GM12878 (cell line): ENCODE results near the gene ABCC2. TPM values are rescaled to one million over a fixed set of nuclear protein-coding genes. Genes with fewer than 3 reads are reported as not detected.
A peak's percentile ranks its signal among the peaks of the same experiment; 100 is the strongest.

Experiments used
- ATAC-seq: fragments of 200-7000 bp; cut with Tn5 transposase; 3 replicates; pipeline ENCODE4 v1.9.1; 2020; ENCODE audit warnings: mild to moderate bottlenecking, moderate library complexity
- BruUV-seq: library from RNA; stranded (reverse); fragments of 400-500 nt; replicated peaks from 2 replicates; lab custom pipeline; 2021; lab: Mats Ljungman, UMichigan
- CTCF ChIA-PET: fragments of 300-600 bp; sonication (Branson Sonifier 250); formaldehyde crosslinking; extraction: SDS; loops from one replicate; lab custom pipeline; 2021; ENCODE audit warnings: inconsistent platforms; lab: Yijun Ruan, JAX
- POLR2A ChIA-PET: fragments of 350-600 bp; formaldehyde crosslinking; extraction: SDS; loops from one replicate; lab custom pipeline; 2021; ENCODE audit warnings: inconsistent platforms; lab: Charles Lee
- RAD21 ChIA-PET: fragments of 300-600 bp; sonication (Branson Sonifier 250); formaldehyde crosslinking; loops from one replicate; lab custom pipeline; 2023; ENCODE audit warnings: antibody characterized with exemption; ENCODE audit not compliant: unreplicated experiment; lab: Charles Lee
- SMC1A ChIA-PET: fragments of 300-600 bp; sonication (Branson Sonifier 250); formaldehyde crosslinking; loops from one replicate; lab custom pipeline; 2023; ENCODE audit not compliant: unreplicated experiment, uncharacterized antibody; lab: Charles Lee
- DNase-seq: peaks from one replicate; pipeline ENCODE4 v3.0.0-alpha.2; 2011; ENCODE audit warnings: low read depth, low spot score
- FAIRE-seq: peaks from 3 replicates; lab custom pipeline; 2011; peaks lifted over from hg19 to GRCh38; lab: Jason Lieb, UNC
- H2AFZ ChIP-seq: 2 replicates; pipeline ENCODE4 v1.6.0; 2011; ENCODE audit warnings: low read depth, low read length, control low read depth; ENCODE audit not compliant: control insufficient read depth
- H3K27ac ChIP-seq: 2 replicates; pipeline ENCODE4 v1.5.1; 2011; ENCODE audit warnings: control low read depth; ENCODE audit not compliant: control insufficient read depth, insufficient read depth
- H3K27me3 ChIP-seq, 2 experiments: replicated peaks in 1 of 2; 2 replicates each; pipeline versions ENCODE4 v1.6.0 to v1.6.1; 2011; ENCODE audit warnings: low read length in 1 of 2; ENCODE audit not compliant: control insufficient read depth in 2 of 2, insufficient read depth in 2 of 2
- H3K36me3 ChIP-seq, 2 experiments: 2 replicates each; pipeline ENCODE4 v1.5.1; 2011; ENCODE audit warnings: low read length in 1 of 2; ENCODE audit not compliant: control insufficient read depth in 2 of 2, insufficient read depth in 2 of 2
- H3K4me1 ChIP-seq: 2 replicates; pipeline ENCODE4 v1.6.1; 2011; ENCODE audit warnings: mild to moderate bottlenecking, low read length, moderate library complexity, mixed read lengths; ENCODE audit not compliant: control insufficient read depth, insufficient read depth
- H3K4me2 ChIP-seq: 2 replicates; pipeline ENCODE4 v1.6.0; 2011; ENCODE audit warnings: control low read depth; ENCODE audit not compliant: control insufficient read depth, insufficient read depth
- H3K4me3 ChIP-seq: fragments of 200-600 bp; sonication (generic); 2 replicates; pipeline ENCODE4 v1.5.1; 2016
- H3K79me2 ChIP-seq: 2 replicates; pipeline ENCODE4 v1.6.0; 2011; ENCODE audit warnings: low read length; ENCODE audit not compliant: control insufficient read depth, insufficient read depth
- H3K9ac ChIP-seq: 2 replicates; pipeline ENCODE4 v1.8.0; 2011; ENCODE audit warnings: low read length, control low read depth, mixed read lengths; ENCODE audit not compliant: control insufficient read depth, insufficient read depth
- H3K9me3 ChIP-seq: replicated peaks from 3 replicates; pipeline ENCODE4 v1.5.1; 2011; ENCODE audit warnings: mild to moderate bottlenecking, low read length; ENCODE audit not compliant: control insufficient read depth, insufficient read depth
- H4K20me1 ChIP-seq: 2 replicates; pipeline ENCODE4 v1.6.0; 2011; ENCODE audit not compliant: control insufficient read depth, insufficient read depth
- CHD2 ChIP-seq: IDR thresholded peaks from 2 replicates; pipeline ENCODE4 v1.6.1; 2011; ENCODE audit warnings: low read depth, low read length, improper control_type of control experiment, borderline replicate concordance
- NR2C2 ChIP-seq: IDR thresholded peaks from 2 replicates; pipeline ENCODE4 v1.6.1; 2011; ENCODE audit warnings: borderline replicate concordance, low read depth; ENCODE audit not compliant: control insufficient read depth, insufficient read length
- RBBP5 ChIP-seq: fragments of 200-600 bp; sonication (generic); conservative IDR thresholded peaks from 2 replicates; pipeline ENCODE4 v1.6.1; 2016
- SMC3 ChIP-seq: IDR thresholded peaks from 2 replicates; pipeline ENCODE4 v1.6.1; 2011; ENCODE audit warnings: low read length, improper control_type of control experiment, borderline replicate concordance
- SPI1 ChIP-seq: IDR thresholded peaks from 2 replicates; pipeline ENCODE4 v1.6.1; 2011; ENCODE audit warnings: low read depth, mild to moderate bottlenecking, low read length, moderate library complexity, borderline replicate concordance; ENCODE audit not compliant: insufficient read depth
- SREBF2 ChIP-seq: IDR thresholded peaks from 2 replicates; pipeline ENCODE4 v1.6.1; 2012; ENCODE audit warnings: mild to moderate bottlenecking, low read length
- TCF7 ChIP-seq: IDR thresholded peaks from 2 replicates; pipeline ENCODE4 v1.6.1; 2014; ENCODE audit warnings: antibody characterized with exemption, borderline replicate concordance
- WGBS: methylation state at CpG from one replicate; pipeline ENCODE4 v1.1.6; 2016; ENCODE audit warnings: low lambda C conversion rate; ENCODE audit not compliant: insufficient replicate concordance, insufficient coverage; ENCODE audit errors: missing lambda C conversion rate; 5-methylcytosine and 5-hydroxymethylcytosine counted together
- in situ Hi-C: fragments of 300-500 bp; cut with MboI; formaldehyde crosslinking; loops from 9 replicates; pipeline ENCODE4 v1.14.3; 2018; ENCODE audit warnings: mixed read lengths
- intact Hi-C: fragments of 100-400 bp; cut with micrococcal nuclease; formaldehyde crosslinking; loops from one replicate; pipeline ENCODE4 v1.14.2; 2022; ENCODE audit not compliant: unreplicated experiment
- polyA plus RNA-seq, 11 experiments: library from polyadenylated mRNA; depleted of rRNA in 4 of 11; unstranded in 6 of 11; stranded (reverse) in 5 of 11; fragments of >200 nt; fragmentation: Nextera tagmentation in 4 of 11; fragmentation: Illumina TruSeq in 1 of 11; extraction: Ambion mirVana in 4 of 11; extraction: Trizol in 1 of 11; gene quantifications; 1 replicate in 1 of 11; 2 replicates in 10 of 11; pipeline versions ENCODE4 v1.2.1 to v1.2.3, GENCODE V29; 2011 to 2016; ENCODE audit warnings: inconsistent platforms in 2 of 11, missing spikeins in 2 of 11, low read depth in 1 of 11
- total RNA-seq, 4 experiments: library from RNA; depleted of rRNA in 3 of 4; stranded (reverse); fragments of >200 nt in 3 of 4; fragmentation: Illumina TruSeq in 1 of 4; extraction: Trizol in 1 of 4; gene quantifications; 2 replicates each; pipeline versions ENCODE4 v1.2.1 to v1.2.3, GENCODE V29; 2013 to 2021
- TF ChIP-seq, protein P1 (sequence below): fragments of 450-650 bp; IDR thresholded peaks from 2 replicates; pipeline ENCODE4 v1.6.1; 2017; ENCODE audit warnings: mild to moderate bottlenecking, low read depth, inconsistent platforms; ENCODE audit not compliant: poor library complexity, severe bottlenecking
- TF ChIP-seq, protein P2 (sequence below): fragments of 450-650 bp; IDR thresholded peaks from 2 replicates; pipeline ENCODE4 v1.6.1; 2017; ENCODE audit warnings: antibody characterized with exemption, mild to moderate bottlenecking, moderate library complexity

The ABCC2 gene
- total and polyA plus RNA-seq, 10 of the 15 experiments (the other 5 are each of a cell fraction or from before 2014, with no cell fraction given) = 0.02 to 0.95 (median 0.21) TPM

DNA sequence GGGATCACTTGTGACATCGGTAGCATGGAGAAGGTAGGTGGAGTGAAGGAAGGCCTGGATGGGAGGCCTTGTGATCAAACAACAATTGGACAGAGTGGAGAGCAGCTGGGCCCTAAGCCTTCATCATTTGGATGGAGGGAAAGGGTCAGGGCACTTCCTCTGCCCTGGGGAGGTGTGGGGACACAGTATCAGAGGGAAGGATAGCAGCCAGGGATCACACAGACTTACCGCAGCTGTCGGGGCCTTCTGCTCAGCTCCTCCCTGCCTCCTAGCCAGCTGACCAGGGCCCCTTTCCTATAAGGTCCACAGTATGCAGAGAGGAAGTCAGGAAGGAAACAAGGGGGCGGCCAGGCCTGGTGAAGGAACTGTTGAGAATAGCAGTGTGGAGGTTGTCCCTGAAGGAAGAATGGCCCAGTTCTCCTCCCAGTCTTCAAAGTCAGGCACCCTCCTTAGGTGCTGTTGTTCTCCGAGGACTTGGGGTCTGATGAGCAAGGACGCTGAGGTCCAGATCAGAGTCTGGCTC is 62.1 kb downstream of the ABCC2 start:
- no peak overlapping the region for H3K9ac ChIP-seq
- H3K4me1 ChIP-seq = 0 out of 2 replicates have a peak, but pooled peaks cover 2% of the 10 kb centered on the region
- TF ChIP-seq NR2C2 = no peak
- DNase-seq = no peak
- 71% methylated on average over 6 of the region's 6 CpGs for WGBS
- no TSS peak for BruUV-seq
- H4K20me1 ChIP-seq = no peaks in the 10 kb centered on the region
- no peaks in the 10 kb centered on the region for H3K9me3 ChIP-seq
- FAIRE-seq = no peak
- ChIA-PET POLR2A (no interaction called here), SMC1A (interaction anchor here (1.1 to 9.1 kb wide), 8 partner anchors 9 to 588 kb away, joined by 3 to 173 read pairs (median 6); no protein-coding TSS in a partner anchor), RAD21 (interaction anchor here (1.5 to 9.4 kb wide), 5 partner anchors 10 to 204 kb away, joined by 4 to 152 read pairs (median 10); no protein-coding TSS in a partner anchor), CTCF (interaction anchor here (0.6 to 15.9 kb wide), 12 partner anchors 8 to 396 kb away, joined by 3 to 340 read pairs (median 4); no protein-coding TSS in a partner anchor)
- H3K4me3 ChIP-seq = no peak overlapping the region
- H3K27ac ChIP-seq = no peak overlapping the region
- ATAC-seq = no peak
- no peak overlapping the region for H2AFZ ChIP-seq
- no peak overlapping the region for H3K4me2 ChIP-seq
- intact Hi-C loops (loop anchor here (10.0 kb wide), 1 partner anchor 340 kb away; the partner anchor contains the start of gene ERLIN1), in situ Hi-C loops (loop anchor here (5.0 kb wide), 1 partner anchor 203 kb away; no protein-coding TSS in a partner anchor)
- H3K27me3 ChIP-seq = no peaks in the 10 kb centered on the region
- no peaks in the 10 kb centered on the region for H3K79me2 ChIP-seq
- H3K36me3 ChIP-seq = no peaks in the 10 kb centered on the region

DNA sequence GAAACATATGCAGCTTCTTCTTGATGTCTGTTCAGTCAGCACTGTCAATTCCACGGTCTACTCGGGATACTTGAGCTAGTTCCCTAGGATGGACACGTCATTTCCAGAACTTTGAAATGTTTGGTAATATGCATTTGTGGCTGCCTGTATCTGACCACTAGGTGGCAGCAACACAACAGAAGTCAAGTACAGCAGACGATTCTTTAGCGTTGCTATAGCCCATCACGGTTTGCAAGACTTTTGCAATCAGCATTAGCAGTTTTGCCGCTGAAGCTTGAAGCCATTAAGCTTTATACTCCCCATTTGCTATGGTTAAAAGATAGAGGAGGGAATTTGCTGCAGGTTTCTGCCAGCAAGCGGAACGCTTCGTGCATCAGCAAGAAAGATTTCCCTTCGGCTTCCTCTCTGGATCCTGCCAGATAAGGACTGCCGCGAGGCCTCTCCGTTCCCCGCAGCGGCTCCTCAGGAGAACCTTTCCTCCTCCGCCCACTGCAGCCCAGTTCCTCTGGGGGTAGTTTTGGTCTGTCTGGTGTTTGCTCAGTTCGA is 63.5 kb downstream of the ABCC2 start:
- CTCF ChIA-PET = interaction anchor here (0.6 to 15.9 kb wide), 80 partner anchors 9 to 1511 kb away, joined by 3 to 340 read pairs (median 4); partner anchors contain the start of genes BLOC1S2 and DNMBP
- RAD21 ChIA-PET = interaction anchor here (0.7 to 9.4 kb wide), 34 partner anchors 8 to 663 kb away, joined by 3 to 152 read pairs (median 4); partner anchors contain the start of genes DNMBP and SCD
- no peaks in the 10 kb centered on the region for H3K36me3 ChIP-seq
- H3K9me3 ChIP-seq = no peaks in the 10 kb centered on the region
- H3K4me3 ChIP-seq = 0 out of 2 replicates have a peak overlapping the region, but pooled peaks have one; percentile 34
- H3K9ac ChIP-seq = no peak overlapping the region
- 0 out of 2 replicates have a peak, but pooled peaks cover 2% of the 10 kb centered on the region for H3K4me1 ChIP-seq
- under 1% methylated on average over 18 of the region's 18 CpGs for WGBS
- peak overlapping the region; percentile 38 for H2AFZ ChIP-seq
- FAIRE-seq = peak; percentile 99
- SMC1A ChIA-PET = interaction anchor here (0.6 to 9.1 kb wide), 39 partner anchors 8 to 673 kb away, joined by 3 to 173 read pairs (median 4); partner anchors contain the start of gene CPN1
- POLR2A ChIA-PET = interaction anchor here (0.7 to 1.8 kb wide), 2 partner anchors 14 to 200 kb away, joined by 4 read pairs; no protein-coding TSS in a partner anchor
- in situ Hi-C loops = no loop called here
- H3K4me2 ChIP-seq = peak overlapping the region; percentile 56
- peak; percentile 59 for DNase-seq
- intact Hi-C loops = loop anchor here (1.0 to 10.0 kb wide), 6 partner anchors 200 to 666 kb away; partner anchors contain the start of gene ERLIN1
- peak; percentile 95 for ATAC-seq
- no peaks in the 10 kb centered on the region for H3K27me3 ChIP-seq
- no peak overlapping the region for H3K27ac ChIP-seq
- H3K79me2 ChIP-seq = no peaks in the 10 kb centered on the region
- BruUV-seq = no TSS peak
- no peaks in the 10 kb centered on the region for H4K20me1 ChIP-seq
- no peak for TF ChIP-seq CHD2
- no peak for TF ChIP-seq TCF7
- no peak for TF ChIP-seq SPI1
- no peak for TF ChIP-seq SREBF2
- no peak for TF ChIP-seq RBBP5
- TF ChIP-seq, protein P1, sequence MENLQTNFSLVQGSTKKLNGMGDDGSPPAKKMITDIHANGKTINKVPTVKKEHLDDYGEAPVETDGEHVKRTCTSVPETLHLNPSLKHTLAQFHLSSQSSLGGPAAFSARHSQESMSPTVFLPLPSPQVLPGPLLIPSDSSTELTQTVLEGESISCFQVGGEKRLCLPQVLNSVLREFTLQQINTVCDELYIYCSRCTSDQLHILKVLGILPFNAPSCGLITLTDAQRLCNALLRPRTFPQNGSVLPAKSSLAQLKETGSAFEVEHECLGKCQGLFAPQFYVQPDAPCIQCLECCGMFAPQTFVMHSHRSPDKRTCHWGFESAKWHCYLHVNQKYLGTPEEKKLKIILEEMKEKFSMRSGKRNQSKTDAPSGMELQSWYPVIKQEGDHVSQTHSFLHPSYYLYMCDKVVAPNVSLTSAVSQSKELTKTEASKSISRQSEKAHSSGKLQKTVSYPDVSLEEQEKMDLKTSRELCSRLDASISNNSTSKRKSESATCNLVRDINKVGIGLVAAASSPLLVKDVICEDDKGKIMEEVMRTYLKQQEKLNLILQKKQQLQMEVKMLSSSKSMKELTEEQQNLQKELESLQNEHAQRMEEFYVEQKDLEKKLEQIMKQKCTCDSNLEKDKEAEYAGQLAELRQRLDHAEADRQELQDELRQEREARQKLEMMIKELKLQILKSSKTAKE = peak; percentile 15
- TF ChIP-seq, protein P2, sequence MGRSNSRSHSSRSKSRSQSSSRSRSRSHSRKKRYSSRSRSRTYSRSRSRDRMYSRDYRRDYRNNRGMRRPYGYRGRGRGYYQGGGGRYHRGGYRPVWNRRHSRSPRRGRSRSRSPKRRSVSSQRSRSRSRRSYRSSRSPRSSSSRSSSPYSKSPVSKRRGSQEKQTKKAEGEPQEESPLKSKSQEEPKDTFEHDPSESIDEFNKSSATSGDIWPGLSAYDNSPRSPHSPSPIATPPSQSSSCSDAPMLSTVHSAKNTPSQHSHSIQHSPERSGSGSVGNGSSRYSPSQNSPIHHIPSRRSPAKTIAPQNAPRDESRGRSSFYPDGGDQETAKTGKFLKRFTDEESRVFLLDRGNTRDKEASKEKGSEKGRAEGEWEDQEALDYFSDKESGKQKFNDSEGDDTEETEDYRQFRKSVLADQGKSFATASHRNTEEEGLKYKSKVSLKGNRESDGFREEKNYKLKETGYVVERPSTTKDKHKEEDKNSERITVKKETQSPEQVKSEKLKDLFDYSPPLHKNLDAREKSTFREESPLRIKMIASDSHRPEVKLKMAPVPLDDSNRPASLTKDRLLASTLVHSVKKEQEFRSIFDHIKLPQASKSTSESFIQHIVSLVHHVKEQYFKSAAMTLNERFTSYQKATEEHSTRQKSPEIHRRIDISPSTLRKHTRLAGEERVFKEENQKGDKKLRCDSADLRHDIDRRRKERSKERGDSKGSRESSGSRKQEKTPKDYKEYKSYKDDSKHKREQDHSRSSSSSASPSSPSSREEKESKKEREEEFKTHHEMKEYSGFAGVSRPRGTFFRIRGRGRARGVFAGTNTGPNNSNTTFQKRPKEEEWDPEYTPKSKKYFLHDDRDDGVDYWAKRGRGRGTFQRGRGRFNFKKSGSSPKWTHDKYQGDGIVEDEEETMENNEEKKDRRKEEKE = no peak
- TF ChIP-seq SMC3 = peak; percentile 93
